Sigmoid colon (tissue), 7 donors: ENCODE measurements around the gene PEX16. TPM values are rescaled to one million over a fixed set of nuclear protein-coding genes. Genes with fewer than 3 reads are reported as not detected.

ENCODE experiments used
- DNase-seq: peaks from one replicate; pipeline ENCODE4 v3.0.0-alpha.2; 2019
- H3K27ac ChIP-seq, 4 donors: fragments of 200-600 bp; sonication (generic); one replicate each; pipeline ENCODE4 v1.5.1; 2016 to 2019; ENCODE audit warnings: mild to moderate bottlenecking in 1 of 4
- H3K27me3 ChIP-seq, 3 donors: fragments of 200-600 bp; sonication (generic); one replicate each; pipeline ENCODE4 v1.5.1; 2019; ENCODE audit warnings: mild to moderate bottlenecking in 1 of 3
- H3K36me3 ChIP-seq, 4 donors: fragments of 200-600 bp; sonication (generic); one replicate each; pipeline ENCODE4 v1.5.1; 2016 to 2019
- H3K4me1 ChIP-seq, 4 donors: fragments of 200-600 bp; sonication (generic); one replicate each; pipeline ENCODE4 v1.5.1; 2017 to 2019
- H3K4me3 ChIP-seq, 4 donors: fragments of 200-600 bp; sonication (generic); one replicate each; pipeline ENCODE4 v1.5.1; 2017 to 2019; ENCODE audit warnings: mild to moderate bottlenecking in 2 of 4, moderate library complexity in 1 of 4
- H3K9me3 ChIP-seq, 4 donors: fragments of 200-600 bp in 3 of 4; sonication (generic) in 3 of 4; one replicate each; pipeline versions ENCODE4 v1.5.1 to v1.6.1; 2013 to 2019
- CTCF ChIP-seq, 4 experiments: fragments of 450-650 bp in 3 of 4; fragments of 200-600 bp in 1 of 4; IDR thresholded peaks; one replicate each; pipeline ENCODE4 v1.5.1; 2016 to 2019; ENCODE audit warnings: antibody characterized with exemption in 4 of 4, mild to moderate bottlenecking in 3 of 4, moderate library complexity in 2 of 4
- EP300 ChIP-seq, 4 donors: sonication (generic); formaldehyde crosslinking; IDR thresholded peaks; one replicate each; pipeline ENCODE4 v1.6.1; 2017; ENCODE audit warnings: antibody characterized with exemption in 4 of 4
- POLR2A ChIP-seq, 2 donors: fragments of 450-650 bp; IDR thresholded peaks; one replicate each; pipeline ENCODE4 v1.6.1; 2016; ENCODE audit warnings: antibody characterized with exemption in 2 of 2, mild to moderate bottlenecking in 2 of 2, moderate library complexity in 2 of 2
- POLR2AphosphoS5 ChIP-seq, 4 donors: sonication (generic); formaldehyde crosslinking; IDR thresholded peaks; one replicate each; pipeline ENCODE4 v1.6.1; 2017; ENCODE audit warnings: antibody characterized with exemption in 4 of 4
- WGBS, 2 donors: extraction: QIAGEN DNeasy Blood & Tissue Kit; methylation state at CpG; one replicate each; pipeline ENCODE4 v1.1.7; 2013; 5-methylcytosine and 5-hydroxymethylcytosine counted together
- intact Hi-C: fragments of 100-400 bp; cut with DNase I; formaldehyde crosslinking; loops from one replicate; pipeline ENCODE4 v1.15.1; 2023
- polyA plus RNA-seq, 3 donors: library from polyadenylated mRNA; stranded (reverse); fragments of 200-250 nt; gene quantifications; one replicate each; pipeline ENCODE4 v1.2.3, GENCODE V29; 2013
- total RNA-seq, 4 donors: library from RNA; depleted of rRNA; stranded (reverse); fragments of >200 nt; gene quantifications; one replicate each; pipeline ENCODE4 v1.1.0, GENCODE V29; 2016
- donor health status: healthy with polysubstance abuse.
- donor health status: Bipolar disorder and iron deficiency.
- donor health status: healthy.

PEX16 gene
- total and polyA plus RNA-seq, 7 donors = 13.8 to 46.3 (median 28.2) TPM

- DNase-seq = no peak
- Histone ChIP-seq H3K36me3 (peaks cover 30 to 85% (median 39%) of the 10 kb centered on the region in 4 donors), H3K4me1 (peaks cover 0 to 5% (median 0%) of the 10 kb centered on the region in 4 donors), H3K9me3 (no peaks in the 10 kb centered on the region), H3K27me3 (no peaks in the 10 kb centered on the region), H3K4me3 (no peak overlapping the region), H3K27ac (no peak overlapping the region)
- intact Hi-C loops = no loop called here
- TF ChIP-seq CTCF (IDR thresholded peaks at IDR 0.05) (no peak), POLR2A (IDR thresholded peaks at IDR 0.05) (no peak), POLR2AphosphoS5 (IDR thresholded peaks at IDR 0.05) (no peak), EP300 (IDR thresholded peaks at IDR 0.05) (no peak)
- WGBS, 2 donors = 91% methylated on average over 3 of the region's 3 CpGs
These were observed 27.8 kb upstream of the PEX16 start for GRCh38 chr11:45945397-45945999.

GRCh38 chr11:45942381-45942780 is 24.7 kb upstream of the PEX16 start:
- Histone ChIP-seq H3K4me3 (no peak overlapping the region), H3K9me3 (no peaks in the 10 kb centered on the region), H3K27ac (no peak overlapping the region), H3K27me3 (no peaks in the 10 kb centered on the region), H3K4me1 (no peaks in the 10 kb centered on the region), H3K36me3 (peaks cover 16 to 66% (median 21%) of the 10 kb centered on the region in 4 donors)
- no peak for TF ChIP-seq POLR2AphosphoS5 (IDR thresholded peaks at IDR 0.05)
- no peak for TF ChIP-seq EP300 (IDR thresholded peaks at IDR 0.05)
- no peak for TF ChIP-seq POLR2A (IDR thresholded peaks at IDR 0.05)
- no peak for TF ChIP-seq CTCF (IDR thresholded peaks at IDR 0.05)
- WGBS, 2 donors = 95 to 97% methylated on average over 4 of the region's 4 CpGs
- DNase-seq = no peak
- intact Hi-C loops = no loop called here

DNA sequence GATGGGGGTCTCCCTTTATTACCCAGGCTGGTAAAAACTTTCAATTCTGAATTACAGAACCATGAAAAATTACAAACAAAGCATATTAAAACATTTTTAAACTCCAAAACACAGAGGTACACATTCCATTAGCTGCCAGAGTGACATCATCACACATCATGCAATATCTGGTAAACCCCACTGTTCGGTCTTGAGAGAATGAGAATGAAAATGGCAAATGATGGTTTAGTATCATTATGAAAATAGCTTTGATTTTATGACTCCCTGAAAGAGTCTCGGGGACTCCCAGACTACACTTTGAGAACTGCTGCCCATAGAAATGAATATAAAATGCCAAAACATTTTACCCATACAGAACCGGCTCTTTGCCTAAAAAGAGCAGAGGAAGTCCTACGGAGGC is 23.6 kb upstream of the PEX16 start:
- Histone ChIP-seq H3K4me3 (no peak overlapping the region), H3K27me3 (no peaks in the 10 kb centered on the region), H3K9me3 (no peaks in the 10 kb centered on the region), H3K4me1 (no peaks in the 10 kb centered on the region), H3K36me3 (peaks cover 20 to 67% (median 24%) of the 10 kb centered on the region in 4 donors), H3K27ac (no peak overlapping the region)
- intact Hi-C loops = no loop called here
- DNase-seq = no peak
- WGBS, 2 donors = 91 to 97% methylated on average over 4 of the region's 4 CpGs
- TF ChIP-seq POLR2AphosphoS5 (IDR thresholded peaks at IDR 0.05) (no peak), POLR2A (IDR thresholded peaks at IDR 0.05) (no peak), EP300 (IDR thresholded peaks at IDR 0.05) (no peak), CTCF (IDR thresholded peaks at IDR 0.05) (no peak)

- intact Hi-C loops = no loop called here
- no peaks in the 10 kb centered on the region for H3K9me3 ChIP-seq
- H3K4me1 ChIP-seq = no peaks in the 10 kb centered on the region
- no peak for TF ChIP-seq POLR2A (IDR thresholded peaks at IDR 0.05)
- no peak for TF ChIP-seq EP300 (IDR thresholded peaks at IDR 0.05)
- H3K27ac ChIP-seq = no peak overlapping the region
- peaks cover 6 to 68% (median 26%) of the 10 kb centered on the region in 4 donors for H3K36me3 ChIP-seq
- no peak for DNase-seq
- WGBS, 2 donors = 93 to 95% methylated on average over 2 of the region's 2 CpGs
- no peaks in the 10 kb centered on the region for H3K27me3 ChIP-seq
- no peak overlapping the region for H3K4me3 ChIP-seq
These were observed 22.2 kb upstream of the PEX16 start for GRCh38 chr11:45939836-45940235.

DNA sequence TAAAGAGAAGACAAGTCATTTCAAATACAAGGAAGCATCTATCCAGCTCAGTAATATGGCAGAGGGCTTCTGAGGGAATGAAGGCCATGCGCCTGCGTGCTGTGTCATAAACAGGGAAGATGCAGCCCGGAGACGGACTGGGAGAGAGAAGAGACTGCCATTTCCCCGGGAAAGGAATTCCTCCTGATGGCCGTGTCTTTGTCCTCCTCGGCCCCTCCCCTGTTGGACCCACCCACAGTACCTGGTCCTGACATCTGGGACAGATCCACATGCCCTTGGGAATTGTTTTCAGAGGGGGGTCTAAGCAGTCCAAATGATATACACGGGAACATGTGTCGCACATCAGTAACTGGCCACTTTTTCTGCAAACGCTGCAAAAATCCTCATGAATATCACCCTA is 20.2 kb upstream of the PEX16 start:
- peaks cover 0 to 8% (median 3%) of the 10 kb centered on the region in 4 donors for H3K4me1 ChIP-seq
- WGBS, 2 donors = 92 to 97% methylated on average over 10 of the region's 10 CpGs
- H3K9me3 ChIP-seq = no peaks in the 10 kb centered on the region
- DNase-seq = no peak
- no peak overlapping the region for H3K4me3 ChIP-seq
- H3K27me3 ChIP-seq = no peaks in the 10 kb centered on the region
- peaks cover 20 to 69% (median 44%) of the 10 kb centered on the region in 4 donors for H3K36me3 ChIP-seq
- TF ChIP-seq CTCF (IDR thresholded peaks at IDR 0.05) (no peak), POLR2A (IDR thresholded peaks at IDR 0.05) (no peak), EP300 (IDR thresholded peaks at IDR 0.05) (no peak), POLR2AphosphoS5 (IDR thresholded peaks at IDR 0.05) (no peak)
- H3K27ac ChIP-seq = no peak overlapping the region
- intact Hi-C loops = no loop called here
